Breast epithelium (tissue), 3 donors: ENCODE results near the gene TSC22D3.

Experiments
- POLR2A ChIP-seq: fragments of 450-650 bp; IDR thresholded peaks from one replicate; pipeline ENCODE4 v1.6.1; 2016; ENCODE audit warnings: antibody characterized with exemption, mild to moderate bottlenecking, moderate library complexity
- POLR2AphosphoS5 ChIP-seq, 3 donors: sonication (generic); formaldehyde crosslinking; IDR thresholded peaks; one replicate each; pipeline ENCODE4 v1.6.1; 2017; ENCODE audit warnings: antibody characterized with exemption in 3 of 3
- TF ChIP-seq, protein P1 (sequence below), 3 donors: fragments of 450-650 bp; IDR thresholded peaks; one replicate each; pipeline ENCODE4 v1.5.1; 2016 to 2017; ENCODE audit warnings: antibody characterized with exemption in 3 of 3, mild to moderate bottlenecking in 3 of 3, moderate library complexity in 3 of 3

GRCh38 chrX:107748506-107748905 is 27.1 kb downstream of the TSC22D3 start:
- TF ChIP-seq POLR2A (no peak), POLR2AphosphoS5 (IDR thresholded peaks at IDR 0.05) (no peak)
- TF ChIP-seq, protein P1, sequence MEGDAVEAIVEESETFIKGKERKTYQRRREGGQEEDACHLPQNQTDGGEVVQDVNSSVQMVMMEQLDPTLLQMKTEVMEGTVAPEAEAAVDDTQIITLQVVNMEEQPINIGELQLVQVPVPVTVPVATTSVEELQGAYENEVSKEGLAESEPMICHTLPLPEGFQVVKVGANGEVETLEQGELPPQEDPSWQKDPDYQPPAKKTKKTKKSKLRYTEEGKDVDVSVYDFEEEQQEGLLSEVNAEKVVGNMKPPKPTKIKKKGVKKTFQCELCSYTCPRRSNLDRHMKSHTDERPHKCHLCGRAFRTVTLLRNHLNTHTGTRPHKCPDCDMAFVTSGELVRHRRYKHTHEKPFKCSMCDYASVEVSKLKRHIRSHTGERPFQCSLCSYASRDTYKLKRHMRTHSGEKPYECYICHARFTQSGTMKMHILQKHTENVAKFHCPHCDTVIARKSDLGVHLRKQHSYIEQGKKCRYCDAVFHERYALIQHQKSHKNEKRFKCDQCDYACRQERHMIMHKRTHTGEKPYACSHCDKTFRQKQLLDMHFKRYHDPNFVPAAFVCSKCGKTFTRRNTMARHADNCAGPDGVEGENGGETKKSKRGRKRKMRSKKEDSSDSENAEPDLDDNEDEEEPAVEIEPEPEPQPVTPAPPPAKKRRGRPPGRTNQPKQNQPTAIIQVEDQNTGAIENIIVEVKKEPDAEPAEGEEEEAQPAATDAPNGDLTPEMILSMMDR (IDR thresholded peaks at IDR 0.05) = no peak
